Type B pancreatic cell (in vitro differentiated cells): ENCODE data around the gene DNAAF2. TPM values are rescaled to one million over a fixed set of nuclear protein-coding genes. Genes with fewer than 3 reads are reported as not detected.

Experiments
- DNase-seq: peaks from one replicate; pipeline ENCODE4 v3.0.0; 2021; ENCODE audit warnings: mixed read lengths; ENCODE audit not compliant: unreplicated experiment; ENCODE audit errors: extremely low spot score
- H3K27ac Mint-ChIP-seq: 2 replicates; pipeline ENCODE4 v1.8.0; 2021; ENCODE audit warnings: mild to moderate bottlenecking, mixed read lengths
- H3K27me3 Mint-ChIP-seq: 2 replicates; pipeline ENCODE4 v1.8.0; 2021; ENCODE audit warnings: mixed read lengths
- H3K36me3 Mint-ChIP-seq: 2 replicates; pipeline ENCODE4 v1.8.0; 2021; ENCODE audit warnings: mixed read lengths
- H3K4me1 Mint-ChIP-seq: one replicate; pipeline ENCODE4 v1.8.0; 2021; ENCODE audit warnings: mixed read lengths; ENCODE audit not compliant: unreplicated experiment
- H3K4me3 Mint-ChIP-seq: 2 replicates; pipeline ENCODE4 v1.8.0; 2021; ENCODE audit warnings: mild to moderate bottlenecking, mixed read lengths
- H3K9me3 Mint-ChIP-seq: 2 replicates; pipeline ENCODE4 v1.8.0; 2021; ENCODE audit warnings: mixed read lengths
- total RNA-seq: library from RNA; stranded (reverse); gene quantifications from 2 replicates; pipeline ENCODE4 v1.2.1, GENCODE V29; 2021; ENCODE audit warnings: low replicate concordance
- TF ChIP-seq, protein P1 (sequence below): fragments of 200-600 bp; sonication (generic); conservative IDR thresholded peaks from 2 replicates; pipeline ENCODE4 v1.5.0; 2021; ENCODE audit warnings: antibody characterized with exemption, mild to moderate bottlenecking

The DNAAF2 gene
- total RNA-seq, 1 donor from 2014 or later, result 16.5 TPM

DNA sequence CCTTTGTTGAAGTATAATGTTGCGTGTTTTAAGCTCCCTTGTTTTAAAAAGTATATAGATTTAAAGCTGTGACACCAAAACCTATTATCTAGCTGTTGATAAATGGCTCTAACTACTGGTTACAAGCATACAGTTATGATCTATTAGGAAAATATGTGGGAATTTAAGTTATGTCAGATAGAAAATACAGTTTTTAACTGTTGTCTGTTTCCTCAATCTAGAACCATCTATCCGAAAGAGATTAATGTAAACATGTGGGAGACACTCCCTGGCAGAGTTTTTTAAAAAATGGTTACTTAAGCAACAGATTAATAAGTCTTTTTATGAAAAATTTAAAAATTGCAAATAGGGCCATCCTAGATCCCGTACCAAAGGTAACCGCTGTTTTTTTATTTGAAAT lies 22.8 kb downstream of the DNAAF2 start:
- no peaks in the 10 kb centered on the region for H3K27me3 Mint-ChIP-seq
- no peak overlapping the region for H3K4me3 Mint-ChIP-seq
- DNase-seq, result no peak
- peaks cover 7% of the 10 kb centered on the region for H3K4me1 Mint-ChIP-seq
- H3K9me3 Mint-ChIP-seq, result no peaks in the 10 kb centered on the region
- H3K36me3 Mint-ChIP-seq, result peaks cover 8% of the 10 kb centered on the region
- no peak overlapping the region for H3K27ac Mint-ChIP-seq
- TF ChIP-seq, protein P1, sequence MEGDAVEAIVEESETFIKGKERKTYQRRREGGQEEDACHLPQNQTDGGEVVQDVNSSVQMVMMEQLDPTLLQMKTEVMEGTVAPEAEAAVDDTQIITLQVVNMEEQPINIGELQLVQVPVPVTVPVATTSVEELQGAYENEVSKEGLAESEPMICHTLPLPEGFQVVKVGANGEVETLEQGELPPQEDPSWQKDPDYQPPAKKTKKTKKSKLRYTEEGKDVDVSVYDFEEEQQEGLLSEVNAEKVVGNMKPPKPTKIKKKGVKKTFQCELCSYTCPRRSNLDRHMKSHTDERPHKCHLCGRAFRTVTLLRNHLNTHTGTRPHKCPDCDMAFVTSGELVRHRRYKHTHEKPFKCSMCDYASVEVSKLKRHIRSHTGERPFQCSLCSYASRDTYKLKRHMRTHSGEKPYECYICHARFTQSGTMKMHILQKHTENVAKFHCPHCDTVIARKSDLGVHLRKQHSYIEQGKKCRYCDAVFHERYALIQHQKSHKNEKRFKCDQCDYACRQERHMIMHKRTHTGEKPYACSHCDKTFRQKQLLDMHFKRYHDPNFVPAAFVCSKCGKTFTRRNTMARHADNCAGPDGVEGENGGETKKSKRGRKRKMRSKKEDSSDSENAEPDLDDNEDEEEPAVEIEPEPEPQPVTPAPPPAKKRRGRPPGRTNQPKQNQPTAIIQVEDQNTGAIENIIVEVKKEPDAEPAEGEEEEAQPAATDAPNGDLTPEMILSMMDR, result no peak

DNA sequence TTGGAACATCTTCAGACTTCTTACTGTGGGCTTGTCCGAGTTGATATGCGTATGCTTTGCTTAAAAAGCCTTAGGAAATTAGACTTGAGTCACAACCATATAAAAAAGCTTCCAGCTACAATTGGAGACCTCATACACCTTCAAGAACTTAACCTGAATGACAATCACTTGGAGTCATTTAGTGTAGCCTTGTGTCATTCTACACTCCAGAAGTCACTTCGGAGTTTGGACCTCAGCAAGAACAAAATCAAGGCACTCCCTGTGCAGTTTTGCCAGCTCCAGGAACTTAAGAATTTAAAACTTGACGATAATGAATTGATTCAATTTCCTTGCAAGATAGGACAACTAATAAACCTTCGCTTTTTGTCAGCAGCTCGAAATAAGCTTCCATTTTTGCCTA lies 27.5 kb downstream of the DNAAF2 start:
- Mint-ChIP-seq H3K9me3 (no peaks in the 10 kb centered on the region), H3K36me3 (peaks cover 4% of the 10 kb centered on the region), H3K4me3 (no peak overlapping the region), H3K27me3 (no peaks in the 10 kb centered on the region), H3K27ac (no peak overlapping the region), H3K4me1 (peaks cover 6% of the 10 kb centered on the region)
- DNase-seq, result no peak
- TF ChIP-seq, protein P1, result no peak

DNA sequence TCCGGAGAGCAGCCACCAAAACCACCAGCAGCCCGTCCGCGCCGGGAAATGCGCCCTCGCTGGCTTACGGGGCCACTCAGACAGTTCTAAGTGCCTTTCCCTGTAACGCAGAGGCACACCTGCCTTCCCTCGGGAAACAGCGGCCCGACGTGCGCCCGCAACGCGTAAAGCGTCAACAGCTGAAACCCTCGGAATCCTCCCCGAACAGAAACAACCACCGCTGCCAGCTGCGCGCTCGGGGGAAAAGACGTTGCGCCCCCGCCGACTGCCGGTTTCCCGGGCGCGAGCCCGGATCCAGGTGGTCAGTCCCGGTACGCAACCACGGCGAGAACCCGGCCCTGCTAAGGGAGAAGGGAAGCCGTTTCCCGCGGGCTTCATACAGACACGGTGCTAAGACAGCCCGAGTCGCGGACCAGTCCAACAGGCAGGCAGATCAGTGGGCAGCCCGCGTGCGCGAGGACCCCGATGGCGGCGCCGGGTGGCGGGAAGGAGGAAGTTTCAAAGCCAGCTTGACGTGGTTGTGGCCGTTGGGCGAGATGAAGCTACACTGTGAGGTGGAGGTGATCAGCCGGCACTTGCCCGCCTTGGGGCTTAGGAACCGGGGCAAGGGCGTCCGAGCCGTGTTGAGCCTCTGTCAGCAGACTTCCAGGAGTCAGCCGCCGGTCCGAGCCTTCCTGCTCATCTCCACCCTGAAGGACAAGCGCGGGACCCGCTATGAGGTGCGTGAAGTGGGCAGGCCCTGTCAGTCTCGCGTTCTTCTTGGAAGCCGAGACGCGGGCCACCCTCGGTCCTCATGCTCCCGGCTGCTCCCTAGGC lies 36.4 kb downstream of the DNAAF2 start, which contains the start of gene LRR1:
TSS of gene LRR1 (plus strand) at position 456 of the 816 bp plus-strand sequence. CDS start at position 537, 81 bp downstream.
- Mint-ChIP-seq H3K4me3 (peak within 1 kb of the TSS; percentile 98), H3K9me3 (no peaks in the 10 kb centered on the region), H3K27ac (peak within 1 kb of the TSS; percentile 99), H3K36me3 (no peaks in the 10 kb centered on the region), H3K4me1 (peaks cover 18% of the 10 kb centered on the region), H3K27me3 (no peaks in the 10 kb centered on the region)
- peak; percentile 89 for DNase-seq
- TF ChIP-seq, protein P1, result peak; percentile 28

DNA sequence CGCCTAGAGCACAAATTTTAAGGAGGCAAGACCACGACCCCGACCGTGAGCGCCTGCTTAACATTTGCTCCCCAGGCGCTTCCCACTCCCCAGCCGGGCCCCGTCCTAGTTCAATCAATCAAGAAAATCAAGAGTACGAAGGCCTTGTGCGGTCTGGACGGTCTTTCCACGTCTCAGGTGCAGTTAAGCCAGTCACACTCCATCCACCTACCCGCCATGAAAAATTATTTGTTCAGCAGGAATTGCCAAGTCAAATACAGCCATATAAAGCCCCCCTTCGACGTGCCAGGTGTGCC lies 36.9 kb downstream of the DNAAF2 start:
- Mint-ChIP-seq H3K27ac (peak overlapping the region; percentile 99), H3K36me3 (no peaks in the 10 kb centered on the region), H3K4me3 (peak overlapping the region; percentile 98), H3K4me1 (peaks cover 18% of the 10 kb centered on the region), H3K27me3 (no peaks in the 10 kb centered on the region), H3K9me3 (no peaks in the 10 kb centered on the region)
- no peak for DNase-seq
- TF ChIP-seq, protein P1, result no peak

DNA sequence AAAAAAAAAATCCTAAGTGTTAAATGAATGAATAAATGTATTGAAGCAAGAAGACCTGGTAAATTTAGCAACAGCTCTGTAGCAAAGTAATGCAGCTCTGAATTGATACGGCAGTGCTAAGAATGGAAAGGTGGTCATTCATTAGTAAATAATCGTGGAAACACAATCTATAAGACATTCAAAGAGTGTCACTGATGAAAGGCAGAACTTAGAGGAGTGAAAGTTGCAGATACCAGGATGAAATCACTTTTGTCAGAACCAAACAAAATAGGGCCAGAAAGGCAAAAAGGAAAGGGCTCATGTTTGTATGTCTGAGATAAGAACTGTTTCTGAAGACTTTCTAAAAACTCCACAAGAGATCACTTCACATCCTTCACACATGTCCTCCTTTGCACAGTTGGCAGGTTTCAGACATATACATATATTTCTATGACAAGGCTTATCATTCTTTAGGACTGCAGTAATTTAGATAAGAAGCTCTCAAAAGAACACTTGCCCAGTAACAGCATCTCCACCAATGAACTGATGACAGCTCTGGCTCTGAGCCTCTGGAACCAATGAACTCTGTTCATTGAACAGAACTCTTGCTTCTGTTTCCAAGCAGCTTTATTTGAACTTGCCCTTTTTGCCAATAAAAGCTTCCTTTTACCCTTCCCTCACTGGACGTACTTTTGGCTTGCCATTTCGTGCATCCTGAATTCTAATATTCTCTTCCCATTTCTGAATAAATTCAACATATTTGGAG lies 40.5 kb downstream of the DNAAF2 start:
- DNase-seq, result no peak
- TF ChIP-seq, protein P1, result no peak
- Mint-ChIP-seq H3K27me3 (no peaks in the 10 kb centered on the region), H3K27ac (peak overlapping the region; percentile 79), H3K4me1 (peaks cover 9% of the 10 kb centered on the region), H3K9me3 (no peaks in the 10 kb centered on the region), H3K4me3 (peak overlapping the region; percentile 51), H3K36me3 (no peaks in the 10 kb centered on the region)
